ENCODE results near the gene SUGP1.

SUGP1 gene

GRCh38 chr19:19319732-19320360 is 463 bp downstream of the SUGP1 start:
- TF ChIP-seq, protein P1, sequence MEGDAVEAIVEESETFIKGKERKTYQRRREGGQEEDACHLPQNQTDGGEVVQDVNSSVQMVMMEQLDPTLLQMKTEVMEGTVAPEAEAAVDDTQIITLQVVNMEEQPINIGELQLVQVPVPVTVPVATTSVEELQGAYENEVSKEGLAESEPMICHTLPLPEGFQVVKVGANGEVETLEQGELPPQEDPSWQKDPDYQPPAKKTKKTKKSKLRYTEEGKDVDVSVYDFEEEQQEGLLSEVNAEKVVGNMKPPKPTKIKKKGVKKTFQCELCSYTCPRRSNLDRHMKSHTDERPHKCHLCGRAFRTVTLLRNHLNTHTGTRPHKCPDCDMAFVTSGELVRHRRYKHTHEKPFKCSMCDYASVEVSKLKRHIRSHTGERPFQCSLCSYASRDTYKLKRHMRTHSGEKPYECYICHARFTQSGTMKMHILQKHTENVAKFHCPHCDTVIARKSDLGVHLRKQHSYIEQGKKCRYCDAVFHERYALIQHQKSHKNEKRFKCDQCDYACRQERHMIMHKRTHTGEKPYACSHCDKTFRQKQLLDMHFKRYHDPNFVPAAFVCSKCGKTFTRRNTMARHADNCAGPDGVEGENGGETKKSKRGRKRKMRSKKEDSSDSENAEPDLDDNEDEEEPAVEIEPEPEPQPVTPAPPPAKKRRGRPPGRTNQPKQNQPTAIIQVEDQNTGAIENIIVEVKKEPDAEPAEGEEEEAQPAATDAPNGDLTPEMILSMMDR (IDR thresholded peaks at IDR 0.05; ENCODE audit: borderline replicate concordance, insufficient read depth, low read depth, low read length), result no peak
- peak overlapping the region; percentile 78 for H3K4me3 ChIP-seq (ENCODE audit: low read depth, low read length)

GRCh38 chr19:19316082-19316481 is 4.2 kb downstream of the SUGP1 start:
- no peak overlapping the region for H3K4me3 ChIP-seq (ENCODE audit: low read depth, low read length)
- TF ChIP-seq, protein P1 (IDR thresholded peaks at IDR 0.05; ENCODE audit: borderline replicate concordance, insufficient read depth, low read depth, low read length), result no peak

GRCh38 chr19:19315444-19315843 is 4.9 kb downstream of the SUGP1 start:
- H3K4me3 ChIP-seq (ENCODE audit: low read depth, low read length), result no peak overlapping the region
- TF ChIP-seq, protein P1 (IDR thresholded peaks at IDR 0.05; ENCODE audit: borderline replicate concordance, insufficient read depth, low read depth, low read length), result no peak

DNA sequence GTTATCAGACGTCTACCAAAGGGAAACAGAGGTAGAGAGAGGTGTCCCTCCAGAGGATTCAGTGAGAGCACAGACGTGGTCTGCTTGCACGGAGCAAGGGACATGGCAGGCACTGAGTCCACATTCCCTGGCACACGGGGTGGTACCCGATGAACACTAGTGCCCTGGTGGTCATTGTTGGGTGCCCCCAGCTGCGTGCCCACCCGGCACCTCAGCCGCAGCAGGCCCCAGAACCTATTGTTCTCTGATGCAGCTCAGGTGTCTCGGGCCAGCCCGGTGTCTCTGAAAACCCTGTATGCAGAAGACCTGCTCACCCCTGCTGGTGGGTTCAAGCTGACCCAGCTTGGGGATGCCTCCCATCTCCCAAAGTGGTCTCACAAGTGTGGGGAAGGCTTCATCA is 11.9 kb downstream of the SUGP1 start:
- H3K4me3 ChIP-seq (ENCODE audit: low read depth, low read length), result no peak overlapping the region
- TF ChIP-seq, protein P1 (IDR thresholded peaks at IDR 0.05; ENCODE audit: borderline replicate concordance, insufficient read depth, low read depth, low read length), result no peak

- TF ChIP-seq, protein P1 (IDR thresholded peaks at IDR 0.05; ENCODE audit: borderline replicate concordance, insufficient read depth, low read depth, low read length), result no peak
- no peak overlapping the region for H3K4me3 ChIP-seq (ENCODE audit: low read depth, low read length)
These were observed 14.1 kb downstream of the SUGP1 start for GRCh38 chr19:19306191-19306590.

- no peak overlapping the region for H3K4me3 ChIP-seq (ENCODE audit: low read depth, low read length)
- TF ChIP-seq, protein P1 (IDR thresholded peaks at IDR 0.05; ENCODE audit: borderline replicate concordance, insufficient read depth, low read depth, low read length), result no peak
These were observed 14.6 kb downstream of the SUGP1 start for GRCh38 chr19:19305696-19306095.

GRCh38 chr19:19305066-19305465 is 15.2 kb downstream of the SUGP1 start:
- TF ChIP-seq, protein P1 (IDR thresholded peaks at IDR 0.05; ENCODE audit: borderline replicate concordance, insufficient read depth, low read depth, low read length), result no peak
- H3K4me3 ChIP-seq (ENCODE audit: low read depth, low read length), result no peak overlapping the region
